ENCODE results near the gene S100A2. TPM values are rescaled to one million over a fixed set of nuclear protein-coding genes. Genes with fewer than 3 reads are reported as not detected.

S100A2 gene
- total and polyA plus RNA-seq, 2 of the 13 experiments (the other 11 are each of a cell fraction or from before 2014, with no cell fraction given): 1.2 TPM

DNA sequence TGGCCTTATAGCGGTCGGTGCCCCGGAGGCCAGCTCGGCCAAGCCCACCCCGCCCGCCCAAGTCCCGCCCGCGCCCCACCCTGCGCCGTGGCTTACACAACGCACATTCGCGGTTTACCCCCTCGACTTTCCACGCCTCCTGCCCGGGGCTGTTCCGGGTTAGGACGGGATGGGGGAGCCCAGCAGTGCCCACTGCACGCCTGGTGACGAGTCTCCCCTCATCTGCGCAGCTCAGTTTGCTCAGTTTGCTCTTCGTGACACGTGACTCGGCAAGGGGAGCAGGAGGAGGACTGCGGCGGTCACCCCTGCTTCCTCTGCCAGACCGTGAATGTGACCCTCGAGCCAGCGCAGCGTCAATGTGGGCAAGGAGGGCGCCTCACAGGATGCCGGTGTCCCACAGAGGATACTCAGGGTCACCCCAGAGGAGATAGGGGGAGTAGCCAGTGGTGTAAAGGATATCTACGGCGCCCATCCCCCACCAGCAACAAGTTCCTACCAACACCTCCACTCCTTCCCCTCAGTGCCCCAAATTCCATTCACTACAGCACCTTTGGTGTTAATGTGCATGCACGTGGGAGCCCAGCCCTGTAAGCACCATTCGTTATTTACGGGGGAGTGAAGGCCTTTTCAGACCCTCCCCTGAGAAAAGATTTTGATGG lies 29.5 kb downstream of the S100A2 start (continued):
- TF ChIP-seq TBX2 (CRISPR knock-in tag; IDR thresholded peaks at IDR 0.05; ENCODE audit: borderline replicate concordance): 0 out of 2 replicates have a peak, but pooled peaks have one; percentile 20
- no peak for TF ChIP-seq GABPA (IDR thresholded peaks at IDR 0.05; ENCODE audit: low read depth, low read length)
- TF ChIP-seq GABPA (CRISPR knock-in tag; IDR thresholded peaks at IDR 0.05; ENCODE audit: low read depth): no peak
- TF ChIP-seq NCOA5 (CRISPR knock-in tag; IDR thresholded peaks at IDR 0.05): no peak
- TF ChIP-seq, protein P1, sequence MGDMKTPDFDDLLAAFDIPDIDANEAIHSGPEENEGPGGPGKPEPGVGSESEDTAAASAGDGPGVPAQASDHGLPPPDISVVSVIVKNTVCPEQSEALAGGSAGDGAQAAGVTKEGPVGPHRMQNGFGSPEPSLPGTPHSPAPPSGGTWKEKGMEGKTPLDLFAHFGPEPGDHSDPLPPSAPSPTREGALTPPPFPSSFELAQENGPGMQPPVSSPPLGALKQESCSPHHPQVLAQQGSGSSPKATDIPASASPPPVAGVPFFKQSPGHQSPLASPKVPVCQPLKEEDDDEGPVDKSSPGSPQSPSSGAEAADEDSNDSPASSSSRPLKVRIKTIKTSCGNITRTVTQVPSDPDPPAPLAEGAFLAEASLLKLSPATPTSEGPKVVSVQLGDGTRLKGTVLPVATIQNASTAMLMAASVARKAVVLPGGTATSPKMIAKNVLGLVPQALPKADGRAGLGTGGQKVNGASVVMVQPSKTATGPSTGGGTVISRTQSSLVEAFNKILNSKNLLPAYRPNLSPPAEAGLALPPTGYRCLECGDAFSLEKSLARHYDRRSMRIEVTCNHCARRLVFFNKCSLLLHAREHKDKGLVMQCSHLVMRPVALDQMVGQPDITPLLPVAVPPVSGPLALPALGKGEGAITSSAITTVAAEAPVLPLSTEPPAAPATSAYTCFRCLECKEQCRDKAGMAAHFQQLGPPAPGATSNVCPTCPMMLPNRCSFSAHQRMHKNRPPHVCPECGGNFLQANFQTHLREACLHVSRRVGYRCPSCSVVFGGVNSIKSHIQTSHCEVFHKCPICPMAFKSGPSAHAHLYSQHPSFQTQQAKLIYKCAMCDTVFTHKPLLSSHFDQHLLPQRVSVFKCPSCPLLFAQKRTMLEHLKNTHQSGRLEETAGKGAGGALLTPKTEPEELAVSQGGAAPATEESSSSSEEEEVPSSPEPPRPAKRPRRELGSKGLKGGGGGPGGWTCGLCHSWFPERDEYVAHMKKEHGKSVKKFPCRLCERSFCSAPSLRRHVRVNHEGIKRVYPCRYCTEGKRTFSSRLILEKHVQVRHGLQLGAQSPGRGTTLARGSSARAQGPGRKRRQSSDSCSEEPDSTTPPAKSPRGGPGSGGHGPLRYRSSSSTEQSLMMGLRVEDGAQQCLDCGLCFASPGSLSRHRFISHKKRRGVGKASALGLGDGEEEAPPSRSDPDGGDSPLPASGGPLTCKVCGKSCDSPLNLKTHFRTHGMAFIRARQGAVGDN (CRISPR knock-in tag; IDR thresholded peaks at IDR 0.05): peak; percentile 71
- peak; percentile 41 for TF ChIP-seq HNRNPLL (IDR thresholded peaks at IDR 0.05; ENCODE audit: low read depth, low read length, poor library complexity, severe bottlenecking)
- TF ChIP-seq YEATS4 (CRISPR knock-in tag; IDR thresholded peaks at IDR 0.05; ENCODE audit: borderline replicate concordance): no peak
- TF ChIP-seq POLR2A (IDR thresholded peaks at IDR 0.05; ENCODE audit: insufficient read depth in 1 of 2, low read depth in 2 of 2, low read length in 2 of 2): peak in 1 of 2 experiments; percentile 54; a peak in 2 of 4 replicates
- peak; percentile 34 for TF ChIP-seq TAF1 (CRISPR knock-in tag; IDR thresholded peaks at IDR 0.05)
- TF ChIP-seq, protein P2, sequence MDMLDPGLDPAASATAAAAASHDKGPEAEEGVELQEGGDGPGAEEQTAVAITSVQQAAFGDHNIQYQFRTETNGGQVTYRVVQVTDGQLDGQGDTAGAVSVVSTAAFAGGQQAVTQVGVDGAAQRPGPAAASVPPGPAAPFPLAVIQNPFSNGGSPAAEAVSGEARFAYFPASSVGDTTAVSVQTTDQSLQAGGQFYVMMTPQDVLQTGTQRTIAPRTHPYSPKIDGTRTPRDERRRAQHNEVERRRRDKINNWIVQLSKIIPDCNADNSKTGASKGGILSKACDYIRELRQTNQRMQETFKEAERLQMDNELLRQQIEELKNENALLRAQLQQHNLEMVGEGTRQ (IDR thresholded peaks at IDR 0.05; ENCODE audit: low read depth, low read length): peak; percentile 32
- TF ChIP-seq, protein P2 (CRISPR knock-in tag; IDR thresholded peaks at IDR 0.05; ENCODE audit: borderline replicate concordance): no peak; the same call in 1 of the 2 replicates

All from HepG2 (cell line).